Stimulated activated CD8-positive, alpha-beta memory T cell treated with anti-CD3 and anti-CD28 coated beads, Interleukin-4, amount 100 ng/mL, for 4 hours (primary cell): ENCODE data around the gene MCRIP1.
"Not testable (repeated sequence)": the region's sequence is repeated elsewhere in the genome, so short reads cannot be mapped to it uniquely, and the experiment has no call there.

Experiments used
- DNase-seq, 2 donors: peaks; one replicate each; pipeline ENCODE4 v3.0.0-alpha.2; 2020; ENCODE audit warnings: low read depth in 2 of 2, low spot score in 1 of 2

The MCRIP1 gene

GRCh38 chr17:81841866-81842265, 8.8 kb upstream of the MCRIP1 start:
- DNase-seq = no peak

- no peak for DNase-seq
These were observed 8.0 kb upstream of the MCRIP1 start for GRCh38 chr17:81840826-81841778.

GRCh38 chr17:81840059-81840458, 7.0 kb upstream of the MCRIP1 start:
- not testable (repeated sequence) for DNase-seq

GRCh38 chr17:81839301-81839700, 6.2 kb upstream of the MCRIP1 start:
- DNase-seq = no peak

GRCh38 chr17:81838753-81839255, 5.7 kb upstream of the MCRIP1 start:
- DNase-seq = no peak

GRCh38 chr17:81837641-81838040, 4.5 kb upstream of the MCRIP1 start:
- no peak for DNase-seq

- DNase-seq = no peak
These were observed 1.8 kb upstream of the MCRIP1 start, which contains the start of gene PPP1R27 for GRCh38 chr17:81834831-81835267. Gene PPP1R27 (minus strand): TSS chr17:81835050. CDS start chr17:81834953, 97 bp downstream.

GRCh38 chr17:81833921-81834830, 1.1 kb upstream of the MCRIP1 start:
- DNase-seq = no peak

- no peak for DNase-seq
These were observed 407 bp downstream of the MCRIP1 start for GRCh38 chr17:81832608-81833159.

- peak in 1 of 2 donors; percentile 23 for DNase-seq
These were observed 1.0 kb downstream of the MCRIP1 start for GRCh38 chr17:81831957-81832607.

- DNase-seq = no peak
These were observed 1.5 kb downstream of the MCRIP1 start for GRCh38 chr17:81831563-81831956.

- DNase-seq = no peak
These were observed 3.2 kb downstream of the MCRIP1 start for GRCh38 chr17:81829858-81830257.

- DNase-seq = no peak
These were observed 4.4 kb downstream of the MCRIP1 start for GRCh38 chr17:81828656-81829055.

- no peak for DNase-seq
These were observed 7.1 kb downstream of the MCRIP1 start for GRCh38 chr17:81825841-81826466.

- DNase-seq = no peak
These were observed 8.5 kb downstream of the MCRIP1 start for GRCh38 chr17:81824595-81824994.

- DNase-seq = no peak
These were observed 9.1 kb downstream of the MCRIP1 start for GRCh38 chr17:81823820-81824550.

- no peak for DNase-seq
These were observed 9.9 kb downstream of the MCRIP1 start for GRCh38 chr17:81822996-81823819.

GRCh38 chr17:81822312-81822637, 10.8 kb downstream of the MCRIP1 start:
- no peak for DNase-seq
